Kidney epithelial cell (primary cell): Measurements from ENCODE around the gene CCDC157. TPM values are rescaled to one million over a fixed set of nuclear protein-coding genes. Genes with fewer than 3 reads are reported as not detected.

Experiments
- DNase-seq: peaks from one replicate; pipeline ENCODE4 v3.0.0-alpha.2; 2010; ENCODE audit warnings: low read depth
- H3K27me3 ChIP-seq: 2 replicates; pipeline ENCODE4 v1.6.0; 2011; ENCODE audit warnings: low read length; ENCODE audit not compliant: control insufficient read depth, insufficient read depth
- H3K36me3 ChIP-seq: 2 replicates; pipeline ENCODE4 v1.5.1; 2011; ENCODE audit warnings: low read length; ENCODE audit not compliant: control insufficient read depth, insufficient read depth
- H3K4me3 ChIP-seq: 2 replicates; pipeline ENCODE4 v1.5.1; 2011; ENCODE audit warnings: low read depth, mild to moderate bottlenecking, control low read depth, low read length
- total RNA-seq: library from RNA; depleted of rRNA; stranded (reverse); fragments of >200 nt; gene quantifications from 2 replicates; pipeline ENCODE4 v1.2.3, GENCODE V29; 2015
- TF ChIP-seq, protein P1 (sequence below): IDR thresholded peaks from 2 replicates; pipeline ENCODE4 v1.5.1; 2011; ENCODE audit warnings: mild to moderate bottlenecking, moderate library complexity, low read length, control low read depth, inconsistent platforms; ENCODE audit not compliant: insufficient read depth, poor library complexity, severe bottlenecking

The CCDC157 gene
- total RNA-seq, 1 donor from 2014 or later = 14.6 TPM

DNA sequence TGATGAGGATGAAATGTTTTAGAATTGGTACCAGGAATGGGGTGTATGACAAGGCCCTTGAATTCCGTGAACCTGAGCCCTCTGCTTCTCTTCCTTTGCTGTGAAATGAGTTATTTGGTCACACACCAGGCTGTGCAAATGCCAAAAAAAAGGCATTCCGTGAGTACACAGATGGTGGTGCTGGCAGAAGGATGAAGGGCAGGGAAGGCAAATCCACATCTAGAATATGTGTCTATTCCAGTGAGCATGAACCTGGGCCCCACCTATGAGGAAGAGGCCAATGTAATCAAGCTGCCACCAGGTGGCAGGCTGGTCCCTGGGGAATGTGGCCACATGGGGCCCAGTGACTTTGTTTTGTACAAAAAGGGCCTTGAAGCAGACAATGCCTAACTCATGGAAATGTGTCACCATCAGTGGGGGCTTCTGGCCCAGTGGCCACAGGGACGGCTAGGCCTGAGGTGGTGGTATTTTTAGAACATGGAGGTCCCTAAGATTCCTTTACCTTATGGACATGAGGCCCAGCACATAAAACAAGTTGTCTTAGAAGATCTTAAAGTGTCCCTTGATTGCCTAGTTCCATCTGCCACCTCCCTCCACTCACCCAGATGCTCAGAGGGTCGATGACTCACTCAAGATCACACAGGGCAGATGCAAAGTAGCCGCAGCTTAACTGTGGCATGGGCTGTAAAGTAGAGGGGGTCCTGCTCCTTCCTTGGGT, 34.3 kb downstream of the CCDC157 start:
- Histone ChIP-seq H3K4me3 (no peak overlapping the region), H3K27me3 (no peaks in the 10 kb centered on the region), H3K36me3 (no peaks in the 10 kb centered on the region)
- DNase-seq = no peak
- TF ChIP-seq, protein P1, sequence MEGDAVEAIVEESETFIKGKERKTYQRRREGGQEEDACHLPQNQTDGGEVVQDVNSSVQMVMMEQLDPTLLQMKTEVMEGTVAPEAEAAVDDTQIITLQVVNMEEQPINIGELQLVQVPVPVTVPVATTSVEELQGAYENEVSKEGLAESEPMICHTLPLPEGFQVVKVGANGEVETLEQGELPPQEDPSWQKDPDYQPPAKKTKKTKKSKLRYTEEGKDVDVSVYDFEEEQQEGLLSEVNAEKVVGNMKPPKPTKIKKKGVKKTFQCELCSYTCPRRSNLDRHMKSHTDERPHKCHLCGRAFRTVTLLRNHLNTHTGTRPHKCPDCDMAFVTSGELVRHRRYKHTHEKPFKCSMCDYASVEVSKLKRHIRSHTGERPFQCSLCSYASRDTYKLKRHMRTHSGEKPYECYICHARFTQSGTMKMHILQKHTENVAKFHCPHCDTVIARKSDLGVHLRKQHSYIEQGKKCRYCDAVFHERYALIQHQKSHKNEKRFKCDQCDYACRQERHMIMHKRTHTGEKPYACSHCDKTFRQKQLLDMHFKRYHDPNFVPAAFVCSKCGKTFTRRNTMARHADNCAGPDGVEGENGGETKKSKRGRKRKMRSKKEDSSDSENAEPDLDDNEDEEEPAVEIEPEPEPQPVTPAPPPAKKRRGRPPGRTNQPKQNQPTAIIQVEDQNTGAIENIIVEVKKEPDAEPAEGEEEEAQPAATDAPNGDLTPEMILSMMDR = peak; percentile 83

DNA sequence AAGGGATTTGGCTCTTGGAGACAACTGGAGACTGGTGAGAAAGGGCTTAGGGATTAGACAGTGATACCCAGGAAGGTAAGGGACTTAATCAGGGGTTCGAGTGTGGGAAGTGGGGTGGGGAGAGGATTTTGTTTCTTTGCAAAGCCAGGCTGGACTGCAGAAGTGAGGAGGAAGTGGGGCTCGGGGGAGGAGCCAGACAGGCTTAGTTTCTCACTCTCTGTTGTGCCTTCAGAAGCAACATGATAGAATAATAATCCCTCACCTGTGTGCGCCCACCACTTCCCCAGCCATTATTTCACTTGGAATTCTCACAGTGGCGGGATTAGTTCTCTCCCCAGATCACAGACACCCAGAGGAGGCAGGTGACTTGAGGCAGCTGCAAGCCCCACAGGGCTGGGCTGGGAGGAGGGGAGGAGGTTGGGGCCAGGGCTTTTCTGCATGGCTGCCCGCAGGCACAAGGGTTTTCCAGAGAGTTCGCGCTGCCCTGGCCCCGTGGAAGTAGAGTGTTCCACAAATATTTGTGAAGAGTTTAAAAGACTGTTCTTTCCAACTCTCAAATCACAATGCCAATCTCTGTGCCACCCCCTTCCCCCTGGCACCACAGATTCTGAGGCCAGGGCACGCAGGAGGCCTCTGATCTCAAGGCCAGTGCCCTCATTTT, 36.0 kb downstream of the CCDC157 start:
- Histone ChIP-seq H3K36me3 (no peaks in the 10 kb centered on the region), H3K27me3 (no peaks in the 10 kb centered on the region), H3K4me3 (no peak overlapping the region)
- TF ChIP-seq, protein P1 = no peak
- DNase-seq = no peak

DNA sequence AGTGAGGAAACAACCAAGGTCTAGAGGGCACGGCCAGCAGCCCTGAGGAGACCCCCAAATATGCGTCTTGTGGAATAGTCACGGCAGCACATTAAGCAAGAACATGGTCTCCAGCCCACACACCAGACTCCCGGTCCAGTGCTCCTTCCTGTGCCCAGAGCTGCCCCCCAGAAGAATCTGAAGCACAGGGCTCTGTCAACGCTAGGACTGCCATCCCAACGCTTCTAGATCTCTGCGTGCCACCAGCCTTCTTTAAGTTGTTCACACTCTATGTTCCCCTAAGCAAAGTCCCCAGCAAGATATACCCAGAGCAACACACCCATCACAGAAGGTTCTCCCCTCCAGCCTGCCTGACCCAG, 36.5 kb downstream of the CCDC157 start:
- H3K36me3 ChIP-seq = no peaks in the 10 kb centered on the region
- no peak for DNase-seq
- no peaks in the 10 kb centered on the region for H3K27me3 ChIP-seq
- TF ChIP-seq, protein P1 = no peak
- H3K4me3 ChIP-seq = no peak overlapping the region

DNA sequence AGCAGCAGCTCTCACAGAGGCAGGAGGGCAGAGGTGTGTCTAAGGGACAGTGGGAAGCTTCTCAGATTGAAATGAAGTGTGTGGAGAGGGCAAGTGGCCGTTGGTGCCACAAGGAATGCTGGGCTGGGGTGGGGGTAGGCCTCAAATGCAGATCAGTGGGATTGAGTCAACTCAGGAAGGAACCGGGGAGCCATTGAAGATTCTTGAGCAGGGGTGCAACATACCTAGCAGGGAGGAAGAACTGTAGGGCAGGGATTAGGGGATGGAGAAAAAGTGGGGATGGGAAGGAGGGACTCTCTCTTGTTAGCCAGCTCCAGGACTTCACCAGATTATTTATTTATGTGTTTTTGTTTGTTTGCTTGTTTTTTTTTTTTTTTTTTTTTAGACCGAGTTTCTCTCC, 37.1 kb downstream of the CCDC157 start:
- no peaks in the 10 kb centered on the region for H3K36me3 ChIP-seq
- DNase-seq = no peak
- no peak overlapping the region for H3K4me3 ChIP-seq
- TF ChIP-seq, protein P1 = no peak
- no peaks in the 10 kb centered on the region for H3K27me3 ChIP-seq

GRCh38 chr22:30396871-30397655, 40.3 kb downstream of the CCDC157 start, which contains the start of gene SEC14L2:
TSS of gene SEC14L2 (plus strand) at chr22:30397018. CDS start at chr22:30397117, 99 bp downstream.
- Histone ChIP-seq H3K4me3 (peak within 1 kb of the TSS; percentile 88), H3K36me3 (no peaks in the 10 kb centered on the region), H3K27me3 (no peaks in the 10 kb centered on the region)
- no peak for DNase-seq
- TF ChIP-seq, protein P1 = no peak
